HG02938 (cell line): Measurements from ENCODE around the gene PDF.
A peak's percentile ranks its signal among the peaks of the same experiment; 100 is the strongest.
"Not testable (repeated sequence)": the region's sequence is repeated elsewhere in the genome, so short reads cannot be mapped to it uniquely, and the experiment has no call there.

Experiments used
- ATAC-seq: cut with Tn5 transposase; IDR thresholded peaks from one replicate; pipeline ENCODE4 v1.9.1; 2021; ENCODE audit warnings: mild to moderate bottlenecking, moderate library complexity; ENCODE audit not compliant: unreplicated experiment

Gene PDF

DNA sequence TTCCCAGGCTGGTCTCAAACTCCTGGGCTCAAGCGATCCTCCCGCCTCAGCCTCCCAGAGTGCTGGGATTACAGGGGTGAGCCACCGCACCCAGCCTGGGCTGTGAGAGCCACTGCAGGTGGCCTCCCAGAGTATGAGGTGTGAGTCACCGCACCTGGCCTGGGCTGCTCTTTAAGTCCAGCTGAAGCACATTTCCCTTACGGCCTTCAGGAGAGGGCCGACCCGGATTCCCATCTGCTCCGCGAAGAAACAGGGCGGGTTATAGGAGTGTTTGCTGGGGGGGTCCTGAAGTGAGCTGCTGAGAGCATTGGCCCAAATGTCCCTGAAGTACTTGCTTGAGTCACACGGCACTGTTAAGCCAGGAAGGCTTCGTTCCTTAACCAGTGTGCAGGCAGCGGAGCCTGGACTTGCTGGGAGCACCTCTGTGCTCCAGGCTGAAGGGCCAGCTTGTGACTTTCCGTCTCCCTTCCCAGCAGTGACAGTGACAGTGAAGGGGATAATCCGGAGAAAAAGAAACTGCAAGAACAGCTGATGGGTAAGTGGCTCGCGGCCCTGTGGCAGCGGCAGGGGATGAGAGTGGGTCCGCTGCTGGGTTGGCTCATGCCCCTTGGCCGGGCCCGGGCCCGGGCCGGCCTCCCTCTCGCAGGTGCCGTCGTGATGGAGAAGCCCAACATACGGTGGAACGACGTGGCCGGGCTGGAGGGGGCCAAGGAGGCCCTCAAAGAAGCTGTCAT, 12.0 kb downstream of the PDF start:
- no peak for ATAC-seq

DNA sequence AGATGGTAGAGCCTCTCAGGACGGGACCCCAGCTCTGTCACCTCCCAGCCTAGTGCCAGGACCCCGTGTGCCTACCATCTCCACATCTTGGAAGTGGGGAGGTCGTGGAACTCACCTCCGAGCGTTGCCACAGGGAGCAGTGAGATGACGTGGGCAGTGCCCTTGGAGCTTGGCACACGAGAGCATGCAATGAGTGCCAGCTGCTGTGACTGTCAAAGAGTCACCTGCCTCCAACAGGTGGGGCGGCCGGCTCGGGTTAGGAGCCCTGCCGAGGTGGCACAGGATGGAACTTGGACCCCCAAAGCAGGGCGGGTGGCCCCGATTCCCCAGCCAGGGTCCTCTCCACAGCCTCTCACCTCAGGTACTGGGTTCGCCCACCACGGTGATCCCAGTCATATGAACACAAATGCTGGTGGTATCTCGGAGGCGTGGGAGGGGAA, 13.8 kb downstream of the PDF start:
- no peak for ATAC-seq

DNA sequence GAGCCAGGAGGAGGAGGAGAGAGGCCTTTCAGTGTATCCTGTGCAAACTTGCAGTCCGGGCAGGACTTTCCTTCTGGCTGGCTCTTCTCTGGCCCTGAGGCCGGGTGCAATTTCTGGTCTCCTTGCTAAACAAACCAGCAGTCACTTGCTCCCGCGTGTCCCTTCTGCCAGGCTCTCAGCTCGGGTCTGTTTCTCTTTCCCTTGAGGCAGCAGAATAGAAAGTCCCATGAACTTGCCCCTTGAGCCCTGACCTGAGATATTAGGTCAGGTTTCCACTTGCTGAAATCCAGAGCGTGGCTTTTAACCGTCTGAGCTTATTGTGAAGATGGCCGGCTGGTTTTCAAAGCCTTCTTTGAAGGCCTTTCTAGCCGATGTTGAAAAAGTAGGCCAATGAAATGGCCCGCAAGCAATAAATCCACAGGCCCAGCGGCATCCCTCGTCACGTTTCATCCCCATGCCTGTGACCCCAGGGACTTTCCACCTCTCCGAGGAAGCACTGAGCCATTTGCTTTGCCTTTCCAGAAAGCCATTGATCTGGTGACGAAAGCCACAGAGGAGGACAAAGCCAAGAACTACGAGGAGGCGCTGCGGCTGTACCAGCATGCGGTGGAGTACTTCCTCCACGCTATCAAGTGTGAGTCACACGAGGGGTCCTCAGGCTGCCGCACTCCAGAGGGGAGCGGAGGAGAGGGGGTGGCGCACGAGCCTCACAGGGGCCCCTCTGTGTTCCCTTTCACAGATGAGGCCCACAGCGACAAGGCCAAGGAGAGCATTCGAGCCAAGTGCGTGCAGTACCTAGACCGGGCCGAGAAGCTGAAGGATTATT, 14.7 kb downstream of the PDF start:
- ATAC-seq: no peak

DNA sequence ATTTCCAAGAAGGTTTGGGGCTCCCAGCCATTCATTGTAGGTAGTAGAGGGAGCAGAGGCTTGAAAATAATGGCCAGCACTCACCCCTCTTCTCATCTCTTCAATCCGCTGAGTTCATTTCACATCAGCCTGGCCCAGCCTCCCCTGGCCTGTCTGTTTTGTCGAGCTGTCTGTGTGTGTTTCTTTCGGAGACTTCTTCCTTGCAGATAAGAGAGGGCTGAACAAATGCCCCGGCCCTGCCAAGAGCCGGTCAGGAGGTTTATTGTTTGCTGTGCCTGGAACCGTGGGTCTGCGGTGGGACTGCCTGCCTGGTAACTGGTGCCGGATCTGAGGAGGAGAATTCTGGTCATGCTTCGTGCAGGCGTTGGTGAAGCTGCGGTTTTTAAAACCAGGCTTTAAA, 15.9 kb downstream of the PDF start:
- ATAC-seq: no peak

DNA sequence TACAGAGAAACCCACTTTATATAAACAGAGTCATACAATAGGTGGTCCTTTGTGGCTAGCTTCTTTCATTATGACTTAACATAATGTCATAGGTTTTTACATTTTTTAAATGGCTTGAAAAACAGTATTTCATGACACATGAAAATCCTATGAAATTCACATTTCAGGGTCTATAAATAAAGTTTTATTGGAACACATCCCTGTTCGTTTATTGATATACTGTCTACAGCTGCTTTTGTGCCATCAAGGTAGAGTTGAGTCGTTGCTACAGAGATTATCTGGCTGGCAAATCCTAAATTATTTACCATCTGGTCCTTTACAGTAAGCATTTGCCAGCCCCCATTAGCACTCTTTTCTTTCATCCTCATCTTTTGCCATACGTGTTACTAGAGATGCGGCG, 16.9 kb downstream of the PDF start:
- ATAC-seq: no peak

DNA sequence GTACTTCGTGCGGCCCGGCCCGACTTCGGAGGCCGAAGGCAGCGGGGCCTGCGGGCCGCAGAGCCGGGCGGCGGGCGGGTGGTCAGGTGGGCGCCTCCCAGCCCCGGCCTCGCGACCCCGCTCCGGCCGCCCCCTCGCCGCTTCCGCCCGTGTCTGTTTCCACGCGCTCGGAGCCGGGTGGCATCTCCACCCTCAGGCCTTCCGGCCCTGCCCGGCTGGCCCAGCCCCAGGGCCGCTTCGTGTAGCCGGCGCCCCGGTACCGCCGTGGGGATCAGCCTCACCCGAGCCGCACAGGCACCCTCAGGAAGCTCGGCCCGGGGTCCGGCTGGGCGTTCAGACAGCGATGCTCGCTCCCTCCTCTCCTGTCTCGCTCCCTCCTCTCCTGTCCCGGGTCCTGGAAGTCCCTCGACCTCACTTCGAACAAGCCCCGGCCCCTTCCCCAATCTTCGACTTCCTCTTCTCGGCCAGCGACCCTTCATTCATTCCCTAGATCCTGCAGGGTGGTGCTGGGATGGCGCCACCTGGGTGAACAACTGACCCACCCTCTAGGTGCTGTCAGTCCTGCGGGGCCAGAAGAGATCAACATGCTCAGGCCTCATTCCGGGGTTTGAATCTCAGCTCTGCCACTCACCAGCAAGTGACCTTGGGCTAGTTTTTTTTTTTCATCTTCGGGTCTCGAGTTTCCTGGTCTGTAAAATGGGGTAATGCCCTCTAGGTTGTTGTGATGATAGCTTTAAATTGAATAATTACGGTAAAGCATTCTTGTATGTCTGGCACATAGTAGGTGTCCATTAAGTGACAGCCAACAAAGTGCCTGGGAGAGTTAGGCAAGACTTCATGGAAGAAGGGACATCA, 18.6 kb downstream of the PDF start:
- peak; percentile 42 for ATAC-seq

DNA sequence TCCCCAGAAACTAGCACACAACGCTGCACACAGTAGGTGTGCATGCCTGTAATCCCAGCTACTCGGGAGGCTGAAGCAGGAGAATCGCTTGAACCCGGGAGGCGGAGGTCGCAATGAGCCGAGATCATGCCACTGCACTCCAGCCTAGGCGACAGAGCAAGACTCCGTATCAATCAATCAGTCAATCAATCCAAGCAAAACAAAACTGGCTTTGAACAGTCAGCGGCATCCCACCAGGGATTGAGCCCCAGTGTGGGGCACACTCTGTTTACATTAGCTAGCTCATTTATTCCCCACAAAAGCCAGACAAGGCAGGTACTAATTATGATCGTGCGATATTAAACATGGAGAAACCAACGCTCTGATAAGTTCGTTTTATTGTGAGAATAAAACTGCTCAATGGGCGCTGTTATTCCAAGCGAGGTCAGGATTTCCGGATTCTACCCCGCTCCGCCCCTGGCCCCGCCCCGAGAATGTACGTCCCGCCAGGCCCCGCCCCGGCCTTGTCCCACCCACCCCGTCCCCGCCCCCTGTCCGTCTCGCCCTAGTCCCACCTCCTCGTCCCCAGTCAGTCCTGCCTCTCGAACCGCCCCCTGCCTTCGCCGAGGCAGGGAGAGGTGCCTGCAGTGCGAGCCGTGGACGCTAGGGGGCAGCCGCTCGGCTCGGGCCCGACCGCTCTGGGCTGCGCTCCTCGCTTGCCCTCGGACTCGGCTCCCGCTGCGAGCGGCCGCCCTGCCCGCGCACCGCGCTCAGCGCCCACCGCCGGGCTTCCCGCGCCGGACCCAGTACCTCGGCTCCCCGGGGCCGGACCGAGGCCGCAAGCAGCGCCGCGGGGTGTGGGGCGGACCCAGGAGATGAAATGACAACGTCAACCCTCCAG, 19.5 kb downstream of the PDF start, which contains the start of gene VPS4A:
Gene VPS4A, plus strand, starts transcription at position 698 of the 880 bp plus-strand sequence. Its CDS starts 162 bp downstream, at position 860.
- ATAC-seq: peak; percentile 84

DNA sequence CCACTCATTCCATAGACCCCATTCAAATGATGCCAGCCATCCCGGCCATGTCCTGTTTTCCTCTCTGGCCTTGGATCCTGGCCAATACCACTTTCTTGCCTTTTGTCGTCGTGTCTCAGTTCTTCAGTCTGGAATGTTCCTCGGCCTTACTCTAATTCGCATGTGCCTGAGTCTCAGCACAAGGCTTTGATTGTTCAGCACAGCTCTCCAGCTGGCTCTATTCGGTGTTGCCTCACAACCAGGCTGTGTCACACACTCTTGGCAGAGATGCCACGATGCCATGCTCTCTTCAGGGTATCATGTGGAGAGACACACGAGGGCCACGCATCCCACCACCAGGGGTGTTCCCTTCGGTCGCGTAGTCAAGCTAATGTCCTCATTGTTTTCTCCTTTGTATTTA, 21.1 kb downstream of the PDF start:
- ATAC-seq: no peak

DNA sequence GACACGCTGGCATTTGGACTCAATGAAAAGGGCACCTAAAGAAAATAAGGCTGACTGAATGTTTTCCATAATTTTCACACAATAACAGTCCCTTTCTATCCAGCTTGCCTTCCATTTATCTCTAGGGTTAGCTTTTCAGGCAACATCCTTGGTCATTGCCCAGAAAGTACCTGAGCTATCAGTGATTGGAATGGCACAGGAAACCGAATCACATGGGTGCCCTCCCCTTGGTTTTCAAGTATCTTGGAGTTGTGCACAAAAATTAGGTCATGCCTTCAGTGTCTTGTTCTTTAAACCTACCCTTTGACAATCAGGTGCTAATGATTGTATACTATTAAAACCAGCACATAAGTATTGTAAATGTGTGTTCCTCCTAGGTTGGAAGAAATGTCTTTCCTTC, 22.5 kb downstream of the PDF start:
- ATAC-seq: no peak

DNA sequence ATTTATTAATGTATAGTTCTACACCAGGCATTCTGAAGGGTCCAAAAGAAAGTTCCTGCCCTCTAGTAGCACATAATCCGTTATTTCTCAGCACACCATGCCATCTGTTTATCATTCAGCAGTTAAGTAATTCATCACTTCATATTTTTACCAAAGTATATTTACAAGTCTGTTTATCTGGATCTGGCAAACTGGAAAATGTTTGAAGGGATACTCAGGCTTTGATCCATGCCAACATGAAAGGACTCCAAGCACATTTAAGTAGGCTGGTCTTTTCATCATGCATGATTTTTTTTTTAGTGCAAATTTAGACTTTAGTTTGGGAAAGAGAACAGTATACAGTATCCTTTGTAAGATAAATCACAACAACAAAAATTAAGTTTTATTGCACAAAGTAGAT, 23.3 kb downstream of the PDF start:
- ATAC-seq: no peak

DNA sequence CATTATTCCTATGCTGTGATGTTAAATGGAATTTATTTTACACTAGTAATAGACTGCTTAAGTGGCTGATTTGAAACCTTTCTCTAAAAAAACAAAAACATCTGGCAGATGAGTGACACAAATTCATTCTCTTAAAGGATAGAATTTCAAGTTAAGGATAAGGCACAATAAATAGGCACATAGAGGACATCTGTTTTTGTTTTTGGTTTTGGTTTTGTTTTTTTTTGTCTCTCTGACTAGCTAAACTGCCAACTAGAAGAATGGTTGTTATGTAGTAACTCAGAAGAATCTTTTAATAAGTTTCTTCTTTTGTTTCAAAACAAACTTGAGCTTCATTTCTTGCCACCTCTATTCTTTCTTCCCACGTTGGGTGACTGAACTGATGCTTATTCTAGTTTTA, 24.4 kb downstream of the PDF start:
- no peak for ATAC-seq

DNA sequence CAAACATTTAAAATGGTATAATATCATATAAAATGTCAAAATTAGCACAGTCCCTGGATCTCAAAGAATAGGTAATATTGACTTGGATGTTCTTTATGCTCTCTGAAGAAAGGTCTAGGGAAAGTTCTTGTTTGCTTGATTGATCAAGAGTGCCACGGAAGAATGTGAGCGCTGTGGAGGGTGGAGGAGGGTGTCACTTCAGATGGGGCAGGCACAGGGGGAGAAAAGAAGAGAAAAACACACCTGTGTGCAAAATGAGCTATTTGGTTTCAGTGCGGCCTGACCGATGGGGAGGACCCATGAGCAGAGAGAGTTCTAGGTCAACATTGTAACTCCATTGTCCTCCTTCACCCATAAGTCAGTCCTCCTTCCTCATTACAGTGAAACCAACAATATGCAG, 28.1 kb downstream of the PDF start:
- no peak for ATAC-seq

DNA sequence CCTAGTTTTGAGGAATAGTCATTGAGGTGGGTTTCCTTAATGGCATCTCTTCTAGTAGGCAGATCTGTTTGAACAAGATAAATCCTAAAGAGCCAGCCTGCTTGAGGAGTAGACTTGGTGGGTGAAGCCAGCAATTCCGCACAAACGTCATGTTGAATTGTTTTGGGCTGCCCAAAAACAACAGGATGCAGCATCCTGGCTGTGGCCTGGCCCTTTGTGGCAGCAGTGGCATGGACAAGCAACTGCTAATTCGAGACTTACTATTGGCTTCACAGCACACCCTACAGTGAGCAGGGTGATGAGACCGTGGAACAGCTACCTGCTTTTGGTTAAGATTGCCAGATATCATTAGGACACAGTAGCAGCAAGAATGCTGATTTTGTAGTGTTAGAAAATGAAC, 28.5 kb downstream of the PDF start:
- ATAC-seq: no peak

DNA sequence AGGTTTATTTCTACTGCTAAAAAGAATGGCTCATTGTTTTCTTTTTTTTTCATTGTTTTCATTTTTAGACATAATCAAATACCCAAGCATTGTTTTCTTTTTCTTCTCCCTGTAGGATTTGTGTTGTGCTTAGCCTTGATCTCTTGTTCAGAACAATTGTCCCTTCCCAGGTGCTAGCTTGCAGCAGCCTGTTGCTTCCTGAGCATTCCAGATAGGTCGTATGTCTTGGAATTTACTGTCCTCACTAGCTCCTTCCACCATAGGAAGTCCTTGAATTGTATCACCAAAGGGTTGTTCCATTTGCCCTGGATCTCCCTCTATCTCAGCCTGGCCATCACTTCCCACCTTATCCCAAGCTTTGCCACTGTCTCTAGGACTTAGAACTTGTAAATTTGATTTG, 29.2 kb downstream of the PDF start:
- no peak for ATAC-seq

DNA sequence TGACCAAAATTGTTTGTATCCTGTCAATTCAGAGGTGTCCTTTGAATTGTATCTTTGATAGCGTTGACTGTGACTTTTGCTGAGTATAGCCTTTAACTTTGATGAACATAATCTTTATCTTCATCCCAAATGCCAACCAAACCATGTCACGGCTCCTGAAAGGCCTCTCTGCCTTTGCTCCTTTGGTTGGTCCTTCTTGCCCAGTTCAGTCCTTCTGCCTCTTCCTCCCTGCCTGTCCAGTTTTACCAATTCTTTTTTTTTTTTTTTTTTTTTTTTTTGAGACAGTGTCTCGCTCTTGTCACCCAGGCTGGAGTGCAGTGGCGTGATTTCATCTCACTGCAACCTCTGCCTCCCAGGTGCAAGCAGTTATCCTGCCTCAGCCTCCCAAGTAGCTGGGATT, 32.1 kb downstream of the PDF start:
- ATAC-seq: no peak

DNA sequence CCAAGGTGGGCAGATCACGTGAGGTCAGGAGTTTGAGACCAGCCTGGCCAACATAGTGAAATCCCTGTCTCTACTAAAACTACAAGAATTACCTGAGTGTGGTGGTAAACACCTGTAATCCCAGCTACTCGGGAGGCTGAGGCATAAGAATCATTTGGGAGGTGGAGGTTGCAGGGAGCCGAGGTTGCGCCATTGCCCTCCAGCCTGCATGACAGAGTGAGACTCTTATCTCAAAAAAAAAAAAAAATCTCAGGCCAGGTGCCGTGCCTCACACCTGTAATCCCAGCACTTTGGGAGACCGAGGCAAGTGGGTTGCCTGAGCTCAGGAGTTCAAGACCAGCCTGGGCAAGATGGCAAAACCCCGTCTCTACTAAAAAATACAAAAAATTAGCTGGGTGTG, 33.6 kb downstream of the PDF start:
- not testable (repeated sequence) for ATAC-seq

DNA sequence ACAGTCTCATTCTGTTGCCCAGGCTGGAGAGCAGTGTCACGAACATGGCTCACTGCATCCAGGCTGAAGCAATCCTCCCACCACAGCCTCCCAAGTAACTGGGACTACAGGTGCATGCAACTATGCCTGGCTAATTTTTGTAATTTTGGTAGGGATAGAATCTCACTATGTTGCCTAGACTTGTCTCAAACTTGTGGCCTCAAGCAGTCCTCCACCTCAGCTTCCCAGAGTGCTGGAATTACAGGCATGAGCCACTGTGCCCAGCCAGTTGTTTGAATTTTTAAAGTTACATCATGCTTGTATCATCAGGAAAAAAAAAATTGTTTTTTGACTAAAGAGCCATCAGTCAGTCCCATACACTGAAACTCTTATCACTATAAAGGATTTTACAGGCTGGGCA, 36.3 kb downstream of the PDF start:
- ATAC-seq: no peak

DNA sequence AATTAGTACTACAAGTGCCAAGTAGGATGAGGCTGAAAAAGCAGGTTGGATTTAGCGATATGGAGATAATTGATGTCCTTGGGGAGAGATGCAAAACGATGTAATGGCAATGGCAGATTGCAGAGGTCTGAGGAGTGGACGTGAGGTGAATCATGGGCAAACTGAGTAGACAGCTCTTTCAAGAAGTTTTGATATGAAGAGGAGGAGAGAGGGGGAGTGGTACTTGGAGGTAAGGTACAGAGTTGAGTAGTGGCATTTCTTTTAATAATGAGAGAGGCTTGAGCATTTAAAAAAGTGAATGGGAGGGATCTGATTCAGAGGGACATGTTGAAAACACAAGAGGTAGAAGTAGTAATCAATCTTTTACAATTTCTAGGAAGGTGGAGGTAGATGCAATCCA, 37.0 kb downstream of the PDF start:
- no peak for ATAC-seq

DNA sequence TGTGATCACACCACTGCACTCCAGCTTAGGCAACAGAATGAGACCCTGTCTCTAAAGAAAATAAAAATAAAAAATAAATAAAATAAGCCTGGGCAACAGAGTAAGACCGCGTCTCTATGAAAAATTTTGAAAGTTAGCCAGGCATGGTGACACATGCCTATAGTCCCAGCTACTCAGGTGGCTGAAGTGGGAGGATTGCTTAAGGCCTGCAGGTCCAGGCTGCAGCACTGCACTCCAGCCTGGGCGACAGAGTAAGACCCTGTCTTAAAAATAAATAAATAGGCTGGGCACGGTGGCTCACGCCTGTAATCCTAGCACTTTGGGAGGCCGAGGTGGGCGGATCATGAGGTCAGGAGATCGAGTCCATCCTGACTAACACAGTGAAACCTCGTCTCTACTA, 38.7 kb downstream of the PDF start:
- ATAC-seq: not testable (repeated sequence)

DNA sequence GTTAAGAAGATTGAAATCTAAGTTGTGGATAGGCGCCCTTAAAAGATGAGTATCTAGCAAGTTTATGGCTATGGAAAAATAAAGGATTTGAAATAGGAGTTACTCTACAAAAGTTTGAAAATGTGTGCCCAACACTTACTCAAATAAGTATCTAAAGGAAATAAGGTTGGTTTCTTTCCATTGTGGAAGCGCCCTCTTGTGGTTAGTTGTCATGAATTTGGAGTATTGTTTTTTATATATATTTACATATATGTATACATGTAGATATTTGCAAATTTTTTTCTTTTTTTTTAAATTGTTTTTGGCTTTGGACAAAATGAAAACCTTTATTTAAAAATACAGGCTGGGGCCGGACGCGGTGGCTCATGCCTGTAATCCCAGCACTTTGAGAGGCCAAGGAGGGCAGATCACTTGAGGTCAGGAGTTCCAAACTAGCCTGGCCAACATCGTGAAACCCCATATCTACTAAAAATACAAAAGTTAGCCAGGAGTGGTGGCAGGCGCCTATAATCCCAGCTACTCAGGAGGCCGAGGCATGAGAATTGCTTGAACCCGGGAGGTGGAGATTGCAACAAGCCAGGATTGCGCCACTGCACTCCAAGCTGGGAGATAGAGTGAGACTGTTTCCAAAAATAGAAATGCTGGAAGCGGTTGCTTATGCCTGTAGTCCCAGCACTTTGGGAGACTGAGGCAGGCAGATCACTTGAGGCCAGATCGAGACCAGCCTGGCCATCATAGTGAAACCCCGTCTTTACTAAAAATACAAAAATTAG, 43.3 kb downstream of the PDF start:
- no peak for ATAC-seq
